GM19099 (cell line): ENCODE measurements around the gene PAFAH1B2.

Source experiments
- POLR2A ChIP-seq: IDR thresholded peaks from 3 replicates; pipeline ENCODE4 v1.6.1; 2011; ENCODE audit warnings: low read depth; ENCODE audit not compliant: insufficient read length; ENCODE audit errors: extremely low read depth

PAFAH1B2 gene

GRCh38 chr11:117191680-117192400 lies 47.8 kb downstream of the PAFAH1B2 start:
- TF ChIP-seq POLR2A: no peak

DNA sequence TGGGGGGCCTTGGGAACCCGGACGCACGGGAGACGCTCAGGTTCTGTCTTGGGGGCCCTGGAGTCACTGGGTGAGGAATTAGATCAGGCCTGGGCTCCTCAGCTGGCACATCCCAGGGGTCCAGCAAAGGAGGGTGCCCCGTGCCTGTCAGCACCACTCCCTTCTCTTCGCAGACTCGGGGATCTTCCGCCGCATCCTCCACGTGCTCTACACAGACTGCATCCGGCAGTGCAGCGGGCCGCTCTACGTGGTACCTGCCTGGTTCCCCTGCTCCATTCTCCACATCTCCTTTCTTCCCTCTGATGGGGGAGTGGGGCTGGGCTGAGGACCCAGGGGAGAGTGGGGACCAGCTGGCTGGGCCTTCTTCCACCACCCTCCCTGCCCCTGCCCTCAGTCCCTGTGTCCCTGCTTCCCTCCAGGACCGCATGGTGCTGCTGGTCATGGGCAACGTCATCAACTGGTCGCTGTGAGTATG lies 48.4 kb downstream of the PAFAH1B2 start:
- no peak for TF ChIP-seq POLR2A

DNA sequence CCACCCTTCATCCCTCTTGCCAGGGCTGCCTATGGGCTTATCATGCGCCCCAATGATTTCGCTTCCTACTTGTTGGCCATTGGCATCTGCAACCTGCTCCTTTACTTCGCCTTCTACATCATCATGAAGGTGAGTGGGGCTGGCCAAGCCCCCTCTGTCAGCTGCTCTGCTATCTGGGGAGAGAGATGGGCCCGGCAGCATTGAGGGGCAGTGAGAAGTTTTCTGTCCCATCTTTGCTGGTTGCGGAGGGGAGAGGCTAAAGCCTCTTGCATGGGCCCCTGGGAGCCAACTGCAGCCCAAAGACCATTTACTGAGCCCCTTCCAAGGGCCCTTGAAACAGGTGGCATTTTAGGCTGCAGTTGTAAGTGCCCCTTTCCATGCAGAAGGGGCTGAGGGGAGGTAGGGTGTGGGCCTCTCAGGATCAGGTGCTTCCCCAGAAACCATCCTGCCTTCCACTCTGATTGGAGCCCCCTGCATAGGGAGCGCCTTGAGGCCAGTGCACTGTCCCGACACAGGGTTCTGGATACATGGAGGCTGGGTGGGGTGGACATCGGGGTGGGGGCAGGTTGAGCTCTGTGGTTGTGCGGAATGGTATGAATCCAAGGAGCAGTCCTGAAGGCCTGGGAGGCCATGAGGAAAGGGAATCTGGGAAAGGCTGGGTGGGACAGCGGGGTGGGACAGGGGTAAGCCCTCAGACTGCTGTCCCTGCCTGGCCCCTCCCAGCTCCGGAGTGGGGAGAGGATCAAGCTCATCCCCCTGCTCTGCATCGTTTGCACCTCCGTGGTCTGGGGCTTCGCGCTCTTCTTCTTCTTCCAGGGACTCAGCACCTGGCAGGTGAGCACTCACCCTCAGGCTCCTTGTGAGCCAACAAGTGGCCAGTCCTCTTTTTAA lies 49.3 kb downstream of the PAFAH1B2 start:
- TF ChIP-seq POLR2A: no peak

- no peak for TF ChIP-seq POLR2A
Observed at GRCh38 chr11:117194267-117194666, 50.2 kb downstream of the PAFAH1B2 start.

- TF ChIP-seq POLR2A: no peak
Observed at GRCh38 chr11:117195258-117195657, 51.2 kb downstream of the PAFAH1B2 start.

- no peak for TF ChIP-seq POLR2A
Observed at GRCh38 chr11:117195761-117196160, 51.7 kb downstream of the PAFAH1B2 start.

GRCh38 chr11:117197006-117197405 lies 52.9 kb downstream of the PAFAH1B2 start:
- no peak for TF ChIP-seq POLR2A

- no peak for TF ChIP-seq POLR2A
Observed at GRCh38 chr11:117197516-117198456, 53.7 kb downstream of the PAFAH1B2 start.

- TF ChIP-seq POLR2A: no peak
Observed at GRCh38 chr11:117198613-117199012, 54.5 kb downstream of the PAFAH1B2 start.

GRCh38 chr11:117199053-117199915 lies 55.2 kb downstream of the PAFAH1B2 start, which contains the start of gene TAGLN:
TSS of gene TAGLN (plus strand) at chr11:117199370. CDS start at chr11:117203014, 3,644 bp downstream.
- no peak for TF ChIP-seq POLR2A

- TF ChIP-seq POLR2A: no peak
Observed at GRCh38 chr11:117199916-117200812, 56.1 kb downstream of the PAFAH1B2 start.

GRCh38 chr11:117200813-117201657 lies 56.9 kb downstream of the PAFAH1B2 start:
- TF ChIP-seq POLR2A: no peak
